ENCODE results near the gene EPB41L4A. TPM values are rescaled to one million over a fixed set of nuclear protein-coding genes. Genes with fewer than 3 reads are reported as not detected.
"Not testable (repeated sequence)": the region's sequence is repeated elsewhere in the genome, so short reads cannot be mapped to it uniquely, and the experiment has no call there.

Gene EPB41L4A
- total RNA-seq, 1 experiment from 2014 or later = 5.2 TPM

DNA sequence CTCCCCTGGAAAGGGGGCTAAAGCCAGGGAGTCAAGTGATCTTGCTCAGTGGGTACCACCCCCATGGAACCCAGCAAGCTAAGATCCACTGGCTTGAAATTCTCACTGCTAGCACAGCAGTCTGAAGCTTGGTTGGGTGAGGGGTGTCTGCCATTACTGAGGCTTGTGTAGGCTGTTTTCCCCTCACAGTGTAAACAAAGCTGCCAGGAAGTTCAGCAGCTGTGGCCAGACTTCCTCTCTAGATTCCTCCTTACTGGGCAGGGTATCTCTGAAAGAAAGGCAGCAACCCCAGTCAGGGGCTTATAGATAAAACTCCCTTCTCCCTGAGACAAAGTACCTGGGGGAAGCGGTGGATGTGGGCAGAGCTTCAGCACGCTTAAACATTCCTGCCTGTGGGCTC, 17.1 kb upstream of the EPB41L4A start (continued):
- TF ChIP-seq CTCF (IDR thresholded peaks at IDR 0.05) (no peak), CREM (CRISPR knock-in tag; IDR thresholded peaks at IDR 0.05) (no peak), E2F4 (CRISPR knock-in tag; IDR thresholded peaks at IDR 0.05; ENCODE audit: borderline replicate concordance, low read depth) (no peak), ELF4 (CRISPR knock-in tag; IDR thresholded peaks at IDR 0.05; ENCODE audit: low read depth) (no peak)
- TF ChIP-seq, protein P1, sequence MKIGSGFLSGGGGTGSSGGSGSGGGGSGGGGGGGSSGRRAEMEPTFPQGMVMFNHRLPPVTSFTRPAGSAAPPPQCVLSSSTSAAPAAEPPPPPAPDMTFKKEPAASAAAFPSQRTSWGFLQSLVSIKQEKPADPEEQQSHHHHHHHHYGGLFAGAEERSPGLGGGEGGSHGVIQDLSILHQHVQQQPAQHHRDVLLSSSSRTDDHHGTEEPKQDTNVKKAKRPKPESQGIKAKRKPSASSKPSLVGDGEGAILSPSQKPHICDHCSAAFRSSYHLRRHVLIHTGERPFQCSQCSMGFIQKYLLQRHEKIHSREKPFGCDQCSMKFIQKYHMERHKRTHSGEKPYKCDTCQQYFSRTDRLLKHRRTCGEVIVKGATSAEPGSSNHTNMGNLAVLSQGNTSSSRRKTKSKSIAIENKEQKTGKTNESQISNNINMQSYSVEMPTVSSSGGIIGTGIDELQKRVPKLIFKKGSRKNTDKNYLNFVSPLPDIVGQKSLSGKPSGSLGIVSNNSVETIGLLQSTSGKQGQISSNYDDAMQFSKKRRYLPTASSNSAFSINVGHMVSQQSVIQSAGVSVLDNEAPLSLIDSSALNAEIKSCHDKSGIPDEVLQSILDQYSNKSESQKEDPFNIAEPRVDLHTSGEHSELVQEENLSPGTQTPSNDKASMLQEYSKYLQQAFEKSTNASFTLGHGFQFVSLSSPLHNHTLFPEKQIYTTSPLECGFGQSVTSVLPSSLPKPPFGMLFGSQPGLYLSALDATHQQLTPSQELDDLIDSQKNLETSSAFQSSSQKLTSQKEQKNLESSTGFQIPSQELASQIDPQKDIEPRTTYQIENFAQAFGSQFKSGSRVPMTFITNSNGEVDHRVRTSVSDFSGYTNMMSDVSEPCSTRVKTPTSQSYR (CRISPR knock-in tag; IDR thresholded peaks at IDR 0.05) = no peak

DNA sequence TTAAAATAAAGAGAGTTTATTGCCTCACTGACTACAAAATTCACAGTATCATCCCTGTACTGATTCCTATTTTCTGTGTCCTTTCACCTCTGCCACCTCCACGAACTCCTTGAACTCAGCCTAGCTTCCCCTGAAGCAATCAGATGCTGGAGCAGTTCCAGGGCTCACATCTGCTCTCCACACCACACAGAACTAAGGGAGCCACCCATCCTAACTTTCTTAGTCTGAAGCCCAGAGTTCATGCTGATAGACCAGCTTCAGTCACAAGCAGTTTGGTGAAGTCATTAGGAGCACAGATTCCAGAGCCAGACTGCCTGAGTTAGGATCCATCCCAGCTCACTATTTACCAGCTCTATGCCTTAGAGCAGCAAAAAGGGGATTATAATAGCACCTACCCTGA, 15.6 kb upstream of the EPB41L4A start:
- CTCF ChIA-PET = no interaction called here

GRCh38 chr5:112426202-112426601, 7.1 kb upstream of the EPB41L4A start:
- H3K36me3 Mint-ChIP-seq; H3K9me3 Mint-ChIP-seq; H3K4me1 Mint-ChIP-seq; H3K27ac Mint-ChIP-seq; CTCF ChIA-PET; ATAC-seq; DNase-seq (ENCODE audit: low spot score); H3K4me3 Mint-ChIP-seq; POLR2A ChIA-PET: not testable (repeated sequence)
- H3K27me3 Mint-ChIP-seq (ENCODE audit: low read depth) = peaks cover 11% of the 10 kb centered on the region

More for the DNA sequence above, 15.6 kb upstream of the EPB41L4A start:
- Mint-ChIP-seq H3K4me1 (0 out of 2 replicates have a peak, but pooled peaks cover 4% of the 10 kb centered on the region), H3K27me3 (ENCODE audit: low read depth) (no peaks in the 10 kb centered on the region), H3K27ac (no peak overlapping the region), H3K9me3 (peaks cover 37% of the 10 kb centered on the region), H3K36me3 (peaks cover 13% of the 10 kb centered on the region), H3K4me3 (no peak overlapping the region)
- POLR2A ChIA-PET = no interaction called here
- TF ChIP-seq OVOL2 (CRISPR knock-in tag; IDR thresholded peaks at IDR 0.05; ENCODE audit: borderline replicate concordance) (no peak), ESRRA (CRISPR knock-in tag; IDR thresholded peaks at IDR 0.05; ENCODE audit: borderline replicate concordance) (no peak), PREB (CRISPR knock-in tag; IDR thresholded peaks at IDR 0.05; ENCODE audit: borderline replicate concordance) (no peak), NFATC4 (CRISPR knock-in tag; IDR thresholded peaks at IDR 0.05) (no peak), ZNF416 (CRISPR knock-in tag; IDR thresholded peaks at IDR 0.05) (no peak), SMAD4 (CRISPR knock-in tag; IDR thresholded peaks at IDR 0.05) (no peak), CTCF (IDR thresholded peaks at IDR 0.05) (no peak), ZNF121 (CRISPR knock-in tag; IDR thresholded peaks at IDR 0.05) (no peak), KAT7 (CRISPR knock-in tag; IDR thresholded peaks at IDR 0.05; ENCODE audit: borderline replicate concordance) (no peak), PRDM15 (CRISPR knock-in tag; IDR thresholded peaks at IDR 0.05) (no peak)
- DNase-seq (ENCODE audit: low spot score) = no peak
- no peak for ATAC-seq
